A172 (cell line): ENCODE measurements around the gene PCBP3. TPM values are rescaled to one million over a fixed set of nuclear protein-coding genes. Genes with fewer than 3 reads are reported as not detected.

Source experiments
- DNase-seq: peaks from one replicate; pipeline ENCODE4 v3.0.0-alpha.2; 2015; ENCODE audit warnings: low spot score
- total RNA-seq: library from RNA; depleted of rRNA; stranded (reverse); fragments of >200 nt; shearing (Covaris generic); gene quantifications from 2 replicates; pipeline ENCODE4 v1.2.3, GENCODE V29; 2014

PCBP3 gene
- total RNA-seq, 1 experiment from 2014 or later, result not detected

DNA sequence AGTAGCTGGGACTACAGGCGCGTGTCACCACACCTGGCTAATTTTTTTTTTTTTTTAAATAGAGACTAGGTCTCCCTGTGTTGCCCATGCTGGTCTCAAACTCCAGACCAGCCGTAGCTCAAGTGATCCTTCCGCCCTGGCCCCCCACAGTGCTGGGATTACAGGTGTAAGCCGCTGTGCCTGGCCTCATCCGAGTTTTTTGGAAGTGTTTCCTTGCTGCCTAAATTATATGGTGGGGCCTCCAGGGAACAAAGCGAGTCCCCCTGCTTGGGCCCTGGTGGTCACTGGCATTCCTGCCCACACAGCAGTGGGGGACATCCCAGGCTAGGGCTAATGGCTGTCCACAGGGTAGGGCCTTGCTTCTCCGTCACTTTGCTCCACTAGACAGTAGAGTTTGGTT, 143.8 kb downstream of the PCBP3 start:
- no peak for DNase-seq

DNA sequence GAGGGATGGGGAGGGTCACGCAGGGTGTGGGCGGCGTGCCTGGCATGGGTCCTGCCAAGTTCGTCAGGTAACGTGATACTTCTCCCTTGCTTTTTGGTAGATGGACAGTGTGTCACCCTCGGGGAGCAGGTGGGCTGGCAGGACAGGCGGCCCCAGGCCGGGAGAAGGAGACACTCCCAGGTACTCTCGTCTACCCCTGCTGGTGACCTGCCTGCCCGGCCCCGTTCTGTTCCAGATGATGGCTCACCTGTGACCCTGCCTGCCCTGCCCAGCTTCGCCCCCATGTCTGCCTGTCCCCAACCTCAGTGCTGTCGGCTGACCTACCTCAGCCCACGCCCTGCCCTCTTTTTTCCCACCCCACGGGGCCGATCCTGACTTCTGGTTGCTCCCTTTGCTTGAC, 144.7 kb downstream of the PCBP3 start:
- DNase-seq, result no peak

DNA sequence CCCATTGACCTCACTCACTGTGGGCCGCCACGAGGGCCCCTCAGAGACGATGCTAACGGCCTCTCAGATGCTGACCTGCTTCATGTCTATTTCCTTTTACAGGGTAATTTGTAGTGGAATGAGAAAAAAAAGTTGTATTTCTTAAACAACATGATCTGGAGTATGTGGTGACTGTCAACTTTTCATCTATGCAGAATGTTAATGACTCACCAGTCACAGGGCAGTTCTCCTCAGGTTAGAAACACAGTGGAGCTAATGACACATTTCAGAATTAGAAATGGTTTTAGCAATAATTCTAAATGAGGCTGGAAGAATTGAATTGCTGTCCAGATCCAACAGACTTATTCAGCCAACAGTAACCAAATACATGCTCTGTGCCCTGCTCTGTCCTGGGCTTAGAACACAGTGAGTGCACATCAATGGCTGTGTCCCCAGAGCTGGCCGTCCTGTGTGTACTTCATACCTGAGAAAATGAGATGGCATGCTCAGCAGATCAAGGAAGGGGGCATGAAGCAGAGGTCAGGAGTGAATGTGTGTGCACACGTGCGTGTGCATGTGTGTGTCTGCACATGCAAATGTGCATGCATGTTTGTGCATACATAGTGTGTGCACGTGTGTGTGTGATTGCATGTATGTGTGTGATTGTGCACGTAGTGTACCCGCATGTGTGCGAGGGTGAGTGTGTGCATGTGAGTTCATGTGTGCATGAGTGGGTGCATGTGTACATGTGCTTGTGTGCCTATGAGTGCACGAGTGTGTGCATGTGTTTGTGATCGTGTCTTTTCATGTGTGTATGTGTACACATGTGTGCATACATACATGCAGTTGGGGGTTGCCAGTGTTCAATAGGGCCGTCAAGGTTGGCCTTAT, 145.3 kb downstream of the PCBP3 start:
- peak; percentile 16 for DNase-seq

DNA sequence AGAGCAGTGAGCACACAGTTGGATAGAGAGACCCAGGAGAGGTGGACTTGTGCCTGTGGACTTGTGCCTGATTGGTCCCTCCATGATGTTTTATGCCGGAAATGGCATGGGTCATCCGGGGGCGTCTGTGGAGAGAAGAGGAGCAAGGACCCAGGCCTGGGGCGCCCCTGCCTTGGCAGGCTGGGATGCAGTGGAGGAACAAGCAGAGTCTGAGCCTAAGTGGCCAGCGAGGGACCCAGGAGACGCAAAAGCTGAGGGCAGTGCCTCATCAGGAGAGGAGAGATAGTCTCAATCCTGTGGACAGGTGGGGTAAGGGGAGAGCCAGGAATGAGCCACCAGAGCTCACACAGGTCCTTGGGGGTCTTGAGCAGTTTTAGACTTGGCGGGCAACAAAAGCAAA, 146.9 kb downstream of the PCBP3 start:
- DNase-seq, result no peak

DNA sequence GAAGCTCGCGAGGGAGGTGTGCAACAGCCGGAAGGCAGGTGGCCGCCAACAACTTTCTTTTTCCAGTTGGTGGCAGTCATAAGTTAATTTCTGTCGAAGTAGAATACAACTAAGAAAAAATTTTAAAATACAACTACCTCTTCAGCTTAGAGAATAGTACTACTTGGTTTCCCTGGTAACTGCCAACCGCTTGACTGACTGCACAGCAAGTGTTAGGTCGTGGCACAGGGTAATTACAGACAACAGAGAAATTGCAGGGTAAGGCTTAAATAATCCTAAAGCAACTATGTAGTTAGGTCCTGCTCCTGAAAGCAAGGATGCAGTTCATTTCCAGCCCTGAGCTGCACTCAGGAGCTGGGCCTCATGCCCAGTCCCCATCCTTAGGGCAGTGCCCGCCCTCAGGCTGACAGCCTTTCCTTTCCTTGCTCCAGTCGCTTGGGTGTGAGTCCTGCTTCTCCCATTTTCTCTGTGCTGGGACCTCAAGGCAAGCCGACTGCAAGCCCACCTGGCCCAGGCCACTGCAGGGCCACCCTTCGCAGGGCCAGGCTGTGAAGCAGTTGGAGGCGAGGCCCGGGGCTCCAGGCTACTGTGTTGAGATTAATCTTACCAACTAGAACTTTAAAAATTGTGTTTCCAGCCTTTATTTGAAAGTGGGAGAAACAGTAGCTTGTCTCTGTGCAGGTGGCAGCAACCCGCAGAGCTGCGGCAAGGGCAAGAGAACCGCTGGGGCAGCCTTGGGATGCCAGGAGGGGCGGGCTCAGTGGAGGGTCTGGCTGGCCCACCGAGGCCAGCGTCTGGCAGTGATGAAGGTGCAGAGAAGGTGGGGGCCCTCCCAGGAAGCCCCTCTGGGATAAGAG, 148.3 kb downstream of the PCBP3 start:
- DNase-seq, result no peak

DNA sequence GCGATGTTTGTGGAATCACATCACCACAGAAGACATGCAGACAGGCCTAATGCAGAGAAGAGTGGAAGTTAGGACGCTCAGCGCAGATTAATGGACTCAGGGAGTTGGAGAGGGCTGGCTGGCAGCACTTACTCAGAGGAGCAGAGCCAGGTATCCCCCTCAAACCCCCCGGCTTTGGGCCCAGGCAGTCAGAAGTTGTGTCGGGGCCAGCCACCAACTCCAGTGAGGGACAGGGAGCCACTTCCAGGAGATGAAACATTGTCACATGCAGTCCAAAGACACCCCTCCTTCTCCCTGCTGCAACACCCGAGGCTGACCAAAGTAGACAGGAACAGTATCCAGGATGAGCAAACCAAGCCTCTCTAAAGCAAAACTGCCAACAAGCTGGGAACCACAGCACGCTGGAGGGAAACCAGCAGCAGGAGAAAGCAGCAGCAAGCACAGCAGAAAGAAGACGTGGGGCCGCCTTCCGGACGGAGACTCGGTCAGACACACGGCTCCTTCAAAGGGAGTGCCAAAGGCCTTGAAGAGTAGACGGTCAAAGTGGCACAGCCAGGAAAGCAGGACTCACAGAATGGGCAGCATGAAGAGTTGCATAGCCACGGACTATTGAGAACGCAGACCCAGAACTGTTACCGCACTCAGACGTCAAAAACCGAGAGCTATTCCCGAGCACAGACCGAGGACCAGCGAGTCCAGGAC, 149.3 kb downstream of the PCBP3 start:
- DNase-seq, result no peak

DNA sequence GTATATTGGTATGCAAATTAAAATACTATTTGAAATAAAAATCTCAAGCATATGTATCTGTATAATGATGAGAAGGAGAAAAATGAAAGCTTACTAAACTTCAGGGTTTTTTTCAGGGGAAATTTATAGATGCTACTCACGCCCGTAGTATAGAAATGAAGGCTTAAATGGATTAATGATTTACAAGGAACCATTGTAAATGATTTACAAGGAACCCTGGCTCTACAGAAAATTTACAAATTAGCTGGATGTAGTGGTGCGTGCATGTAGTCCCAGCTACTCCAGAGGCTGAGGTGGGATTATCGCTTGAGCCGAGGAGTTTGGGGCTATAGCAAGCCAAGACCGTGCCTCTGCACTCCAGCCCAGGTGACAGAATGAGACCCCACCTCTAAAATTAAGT, 150.5 kb downstream of the PCBP3 start:
- no peak for DNase-seq

DNA sequence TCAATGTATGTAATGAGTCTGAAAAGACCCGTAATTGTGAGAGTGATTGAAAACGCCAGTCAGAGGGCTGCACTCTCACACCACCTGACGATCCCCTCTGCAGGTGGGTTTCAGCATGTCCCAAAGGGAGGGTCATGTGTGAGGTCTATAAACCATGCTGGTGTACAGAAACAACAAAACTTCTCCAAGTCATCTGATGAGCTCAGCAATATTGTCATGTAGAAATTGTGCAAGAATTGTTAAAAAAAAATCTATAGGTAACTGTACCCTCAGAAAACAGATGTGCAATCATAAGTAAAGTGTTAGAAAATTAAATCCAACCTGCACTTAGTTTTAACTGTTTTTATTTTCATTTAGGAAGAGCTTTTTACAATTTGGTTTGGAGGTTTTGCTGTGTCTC, 152.5 kb downstream of the PCBP3 start:
- no peak for DNase-seq

DNA sequence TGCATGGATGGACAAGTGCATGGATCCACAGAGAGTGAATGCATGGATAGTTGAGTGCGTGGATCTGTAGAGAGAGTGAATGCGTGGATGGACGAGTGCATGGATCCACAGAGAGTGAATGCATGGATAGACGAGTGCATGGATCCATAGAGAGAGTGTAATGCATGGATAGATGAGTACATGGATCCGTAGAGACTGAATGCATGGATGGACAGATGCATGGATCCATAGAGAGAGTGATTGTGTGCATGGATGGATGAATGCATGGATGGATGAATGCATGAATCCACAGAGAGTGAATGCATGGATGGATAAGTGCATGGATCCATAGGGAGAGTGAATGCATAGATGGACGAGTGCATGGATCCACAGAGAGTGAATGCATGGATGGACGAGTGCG, 153.8 kb downstream of the PCBP3 start:
- DNase-seq, result no peak

DNA sequence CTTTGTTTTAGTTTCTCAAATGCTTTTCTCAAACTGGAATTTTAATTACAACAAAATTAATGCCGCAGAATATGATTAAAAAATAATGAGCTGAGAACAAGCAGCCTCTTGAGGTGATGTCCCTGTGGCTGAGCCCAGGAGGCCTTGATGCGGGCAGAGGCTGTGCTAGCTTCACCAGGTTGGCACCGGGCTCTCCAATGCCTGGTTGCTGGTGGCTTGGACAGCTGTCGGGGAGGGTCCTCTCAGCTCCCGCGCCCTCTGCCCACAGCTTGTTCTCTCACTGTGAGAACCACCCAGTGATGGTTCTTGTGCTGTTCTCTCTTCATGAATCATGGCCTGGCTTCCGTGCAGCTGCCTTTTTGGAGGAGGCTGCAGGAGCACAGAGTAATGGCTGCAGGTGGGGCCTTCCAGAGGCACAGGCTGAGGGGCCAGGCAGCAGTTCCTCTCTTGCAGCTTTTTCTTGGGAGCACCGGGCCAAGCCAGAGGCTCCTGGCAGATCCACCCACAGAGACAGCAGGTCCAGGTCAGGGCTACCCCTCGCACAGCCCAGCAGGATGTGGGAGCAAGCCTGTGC, 156.3 kb downstream of the PCBP3 start:
- DNase-seq, result no peak

DNA sequence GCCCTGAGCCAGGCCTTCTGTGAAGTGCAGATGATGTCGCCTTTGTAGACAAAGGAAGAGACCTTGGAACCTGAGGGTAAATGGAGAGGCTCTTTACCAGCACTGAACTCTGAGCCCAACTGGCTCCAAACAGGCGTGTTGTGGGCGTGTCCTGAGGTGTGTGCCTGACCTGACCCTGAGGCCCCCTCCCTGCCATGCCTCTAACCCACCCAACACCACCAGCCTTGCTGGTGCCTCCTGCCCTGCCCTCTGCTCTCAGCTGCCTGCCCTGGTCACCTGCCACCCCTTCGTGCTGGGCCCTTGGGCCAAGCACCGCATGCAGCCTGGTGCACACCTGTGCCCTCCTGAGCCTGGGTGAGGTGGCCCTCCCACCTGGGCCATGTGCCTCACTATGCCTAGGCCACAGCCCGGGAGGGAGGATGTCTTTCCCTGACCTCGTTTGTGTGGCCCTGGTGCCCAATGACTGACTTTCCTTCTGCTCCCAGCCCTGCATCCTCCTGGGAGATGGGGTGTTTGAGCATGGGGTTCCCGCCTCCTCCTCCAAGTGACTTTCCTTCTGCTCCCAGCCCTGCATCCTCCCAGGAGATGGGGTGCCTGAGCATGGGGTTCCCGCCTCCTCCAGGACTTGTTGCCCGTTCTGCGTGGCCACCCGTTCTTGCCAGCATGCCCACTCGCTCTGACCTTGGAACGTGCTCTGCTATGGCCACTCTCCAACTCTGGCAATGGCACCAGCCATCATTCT, 157.0 kb downstream of the PCBP3 start:
- DNase-seq, result no peak

DNA sequence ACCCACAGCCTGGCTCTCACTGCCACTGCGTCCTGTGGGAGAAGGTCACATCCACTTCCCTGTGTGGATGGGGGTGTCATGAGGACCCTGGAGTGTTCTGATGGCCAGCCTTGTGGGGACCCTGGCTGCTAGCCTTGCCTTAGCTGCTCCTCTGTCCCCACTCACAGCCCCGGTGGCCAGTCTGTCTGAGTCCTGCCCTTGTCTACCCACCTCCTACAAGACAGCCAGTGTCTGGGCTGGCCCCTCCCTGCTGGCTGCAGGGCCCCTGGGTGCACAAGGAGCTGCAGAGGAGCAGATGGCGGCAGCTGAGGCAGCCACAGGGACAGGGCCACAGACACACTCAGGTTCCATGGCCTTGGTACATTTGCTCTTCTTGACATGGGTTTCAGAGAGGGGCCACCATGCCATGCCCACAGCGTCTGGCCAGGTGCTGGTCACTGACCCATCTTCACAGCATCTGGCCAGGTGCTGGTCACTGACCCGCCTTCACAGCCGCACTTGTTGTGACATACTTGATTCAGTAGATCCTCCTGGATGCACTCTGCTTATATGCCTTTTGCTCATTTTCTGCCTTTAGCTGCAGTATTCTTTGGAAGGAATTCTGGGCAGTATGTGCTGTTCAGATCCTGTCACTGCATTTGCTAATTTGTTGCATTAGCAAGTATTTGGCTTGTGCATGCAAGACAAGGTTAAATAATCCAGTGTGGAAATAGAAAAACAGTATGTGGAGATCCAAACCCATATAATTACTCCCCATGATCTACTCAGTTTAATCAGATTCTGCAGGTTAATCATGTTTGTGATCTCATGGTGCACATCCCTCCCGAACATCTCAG, 157.8 kb downstream of the PCBP3 start:
- no peak for DNase-seq

DNA sequence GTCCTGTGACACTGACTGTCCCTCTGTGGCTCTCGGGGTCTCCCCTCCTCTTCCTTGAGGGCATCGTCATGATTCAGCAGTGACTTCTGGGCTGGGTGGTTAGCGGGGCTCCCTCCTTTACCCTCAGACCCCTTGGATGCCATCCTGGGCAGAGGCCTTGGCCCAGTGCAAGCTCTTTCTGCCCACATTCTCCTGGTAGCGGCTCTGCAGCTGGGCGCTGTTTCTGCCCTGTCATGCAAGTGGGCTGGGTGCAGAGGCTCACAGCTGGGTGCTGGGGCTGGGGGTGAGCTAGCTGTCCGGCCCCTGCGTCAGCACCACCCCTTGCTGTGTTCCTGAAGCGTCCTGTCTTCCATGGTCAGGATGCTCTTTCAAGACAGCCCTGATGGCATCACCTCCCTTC, 158.5 kb downstream of the PCBP3 start:
- DNase-seq, result no peak

DNA sequence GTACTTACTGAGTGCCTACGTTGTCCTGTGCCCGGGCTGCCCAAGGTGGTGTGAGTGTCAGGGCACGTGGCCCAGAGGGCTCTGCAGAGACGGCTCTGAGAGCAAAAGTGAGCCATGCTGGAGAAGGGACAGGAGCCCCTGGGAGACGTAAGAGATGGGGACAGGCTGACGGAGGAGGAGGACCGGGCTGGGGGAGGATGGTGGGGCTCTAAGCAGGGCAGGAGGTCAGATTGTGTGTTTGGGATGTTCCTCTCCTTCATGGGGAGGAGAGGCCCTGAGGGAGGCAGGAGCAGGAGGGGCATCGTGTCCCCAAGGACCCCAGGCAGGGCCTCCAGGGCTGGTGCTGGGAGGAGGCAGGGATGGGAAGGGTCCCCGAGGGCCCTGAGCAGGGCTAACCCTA, 158.9 kb downstream of the PCBP3 start:
- no peak for DNase-seq

DNA sequence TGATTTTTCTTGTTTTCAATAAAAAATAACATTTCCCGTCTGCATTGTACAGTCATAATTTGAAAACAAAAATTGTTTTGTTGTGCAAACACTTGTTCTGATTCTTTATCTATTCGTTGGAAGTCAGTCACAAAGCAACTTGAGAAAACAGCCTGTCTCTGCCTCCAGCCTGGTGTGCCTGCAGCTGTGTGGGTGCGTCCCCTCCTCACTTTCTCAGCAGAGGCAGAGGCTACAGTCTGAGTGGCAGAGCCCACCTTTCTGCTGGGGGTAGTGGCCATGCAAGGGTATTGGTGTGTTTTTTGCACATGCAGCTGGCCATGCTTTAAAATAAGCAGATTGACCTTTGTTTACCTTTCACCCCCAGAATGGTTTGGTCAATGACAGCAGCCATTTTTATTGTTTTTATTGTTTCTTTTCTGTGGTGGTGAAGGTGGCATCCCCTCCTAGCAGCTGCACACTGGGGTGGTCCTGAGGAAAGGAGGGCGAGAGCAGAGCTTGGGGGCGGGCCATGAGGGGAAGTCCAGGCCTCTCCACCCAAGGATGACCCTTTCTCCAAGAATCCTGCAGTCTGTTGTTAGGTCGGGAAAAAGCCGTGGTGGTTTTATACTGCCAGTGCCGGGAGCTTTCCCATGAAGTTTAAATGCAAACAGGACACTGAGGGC, 159.6 kb downstream of the PCBP3 start:
- DNase-seq, result no peak

DNA sequence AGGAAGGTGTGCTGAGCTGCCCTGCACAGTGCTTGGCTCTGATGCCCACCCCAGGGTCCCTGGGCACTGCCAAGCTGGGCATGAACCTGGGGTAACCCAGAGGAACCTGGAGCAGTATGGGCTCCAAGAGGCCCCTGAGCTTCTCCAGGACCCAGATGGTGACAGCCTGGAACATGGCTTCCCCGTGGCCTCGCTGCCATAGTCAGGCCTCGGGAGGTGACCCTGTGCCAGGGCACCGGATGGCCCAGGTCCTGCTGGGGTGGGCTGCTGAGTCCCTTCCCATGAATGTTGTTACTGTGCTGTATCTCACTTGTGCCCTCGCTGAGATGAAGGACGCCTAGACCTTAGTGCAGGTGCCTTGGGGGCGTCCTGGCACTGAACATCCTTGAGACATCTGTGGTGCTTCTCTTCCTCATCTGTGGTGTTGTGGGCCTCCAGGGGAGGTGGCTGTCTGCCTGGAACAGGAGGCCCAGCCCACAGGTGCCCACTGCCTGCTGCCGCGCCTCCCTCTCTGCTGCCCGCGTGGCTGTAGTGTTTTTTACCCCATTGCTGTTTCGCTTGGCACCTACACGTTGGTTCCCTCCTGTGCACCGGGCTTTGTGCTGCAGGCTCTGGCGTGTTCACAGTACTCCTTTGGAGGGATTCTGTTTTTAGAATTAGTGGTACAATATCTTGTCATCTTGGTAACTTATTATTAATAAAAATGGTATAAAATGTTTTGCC, 160.3 kb downstream of the PCBP3 start:
- DNase-seq, result no peak

DNA sequence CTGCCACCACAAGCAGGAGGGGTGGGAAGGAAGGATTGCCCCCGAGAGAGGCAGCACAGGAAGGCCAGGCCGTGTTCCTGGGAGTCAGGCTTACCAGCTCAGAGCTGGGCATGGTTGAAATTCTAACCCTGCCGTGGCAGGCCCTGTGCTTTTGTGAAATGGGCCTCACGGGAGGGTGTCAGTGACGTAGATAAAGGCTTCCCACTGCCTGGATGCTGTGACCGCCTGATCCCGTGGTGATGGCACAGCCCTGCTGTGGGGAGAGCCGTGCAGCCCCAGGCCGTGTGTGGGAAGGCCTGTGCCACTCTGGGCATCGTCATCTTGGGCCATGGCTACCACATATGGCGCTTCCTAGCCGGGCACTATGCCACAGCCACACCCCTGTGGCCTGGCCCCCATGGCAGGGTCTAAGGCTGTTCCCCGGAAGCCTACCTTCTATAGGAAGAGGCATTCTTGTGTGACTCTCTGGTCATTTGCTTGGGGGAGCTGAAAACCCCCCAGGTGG, 161.3 kb downstream of the PCBP3 start:
- DNase-seq, result no peak

DNA sequence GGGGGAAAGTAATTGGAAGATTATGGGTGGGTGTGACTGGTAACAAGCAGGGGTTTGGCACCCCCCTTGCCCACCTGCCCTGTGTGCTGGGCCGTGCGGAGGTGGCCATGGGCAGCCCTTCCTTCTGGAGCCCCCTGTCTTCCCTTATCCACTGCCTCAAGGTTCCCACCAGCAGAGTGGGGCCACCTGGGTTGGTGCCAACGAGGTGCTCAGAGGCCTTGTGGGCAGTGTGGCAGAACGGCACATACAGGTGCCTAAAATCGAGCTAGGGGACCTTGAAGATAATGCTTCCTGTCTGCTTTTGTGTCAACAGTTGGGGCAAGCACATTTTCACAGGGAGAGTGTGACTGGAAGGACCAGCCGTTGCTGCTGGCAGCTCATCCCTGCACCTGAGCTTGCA, 161.8 kb downstream of the PCBP3 start:
- no peak for DNase-seq

DNA sequence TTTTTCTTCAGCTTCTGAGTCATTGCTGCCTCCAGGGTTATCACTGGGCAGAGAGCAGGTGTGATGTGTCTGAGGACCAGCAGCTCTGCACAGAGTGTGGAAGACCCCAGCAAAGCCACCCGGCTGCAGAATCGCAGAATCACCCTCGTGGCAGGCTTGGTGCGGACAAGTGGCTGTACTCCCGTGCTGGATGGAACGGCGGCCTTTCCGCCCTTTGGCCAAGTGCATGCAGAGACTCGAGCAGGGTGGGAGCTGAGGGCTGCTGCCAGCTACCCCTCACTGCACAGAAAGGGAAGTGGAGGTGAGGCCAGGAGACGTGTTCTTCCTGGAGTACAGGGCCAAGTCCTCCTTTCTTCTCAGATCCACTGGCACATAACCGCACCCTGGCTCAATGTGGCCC, 162.5 kb downstream of the PCBP3 start:
- DNase-seq, result no peak
